Mesendoderm (in vitro differentiated cells): ENCODE results near the gene SULT4A1.

Source experiments
- DNase-seq: peaks from one replicate; pipeline ENCODE4 v3.0.0; 2013
- H2AK5ac ChIP-seq: 2 replicates; pipeline ENCODE4 v1.6.1; 2013; ENCODE audit warnings: low read length, inconsistent platforms
- H2BK120ac ChIP-seq: 2 replicates; pipeline ENCODE4 v1.6.1; 2013; ENCODE audit warnings: low read depth, mild to moderate bottlenecking, low read length, moderate library complexity, mixed read lengths
- H2BK15ac ChIP-seq: replicated peaks from 2 replicates; pipeline ENCODE4 v1.6.1; 2013; ENCODE audit warnings: low read depth, mild to moderate bottlenecking, moderate library complexity
- H2BK5ac ChIP-seq: 2 replicates; pipeline ENCODE4 v1.6.1; 2013; ENCODE audit warnings: low read length, inconsistent platforms
- H3K18ac ChIP-seq: 2 replicates; pipeline ENCODE4 v1.6.1; 2013; ENCODE audit warnings: mild to moderate bottlenecking, low read length, mixed read lengths
- H3K23ac ChIP-seq: one replicate; pipeline ENCODE4 v1.6.1; 2013; ENCODE audit warnings: low read length
- H3K27ac ChIP-seq: 2 replicates; pipeline ENCODE4 v1.5.1; 2013; ENCODE audit warnings: low read depth, mild to moderate bottlenecking, inconsistent platforms, low read length, moderate library complexity
- H3K27me3 ChIP-seq: 2 replicates; pipeline ENCODE4 v1.6.1; 2013; ENCODE audit warnings: low read length, control low read depth, mild to moderate bottlenecking, inconsistent platforms; ENCODE audit not compliant: insufficient read depth, poor library complexity
- H3K36me3 ChIP-seq: 2 replicates; pipeline ENCODE4 v1.6.1; 2013; ENCODE audit warnings: low read length, inconsistent platforms; ENCODE audit not compliant: control insufficient read depth, insufficient read depth
- H3K4ac ChIP-seq: one replicate; pipeline ENCODE4 v1.6.1; 2013; ENCODE audit warnings: low read depth, mild to moderate bottlenecking, low read length, moderate library complexity
- H3K4me1 ChIP-seq: 2 replicates; pipeline ENCODE4 v1.6.1; 2013; ENCODE audit warnings: low read depth, low read length, inconsistent platforms; ENCODE audit not compliant: control insufficient read depth
- H3K4me2 ChIP-seq: 2 replicates; pipeline ENCODE4 v1.6.1; 2013; ENCODE audit warnings: low read length
- H3K4me3 ChIP-seq: 2 replicates; pipeline ENCODE4 v1.5.1; 2013; ENCODE audit warnings: mild to moderate bottlenecking, low read length
- H3K56ac ChIP-seq: one replicate; pipeline ENCODE4 v1.6.1; 2013; ENCODE audit warnings: low read length
- H3K79me1 ChIP-seq: 2 replicates; pipeline ENCODE4 v1.6.1; 2013; ENCODE audit warnings: low read length, inconsistent platforms
- H3K79me2 ChIP-seq: 2 replicates; pipeline ENCODE4 v1.6.1; 2013; ENCODE audit warnings: mild to moderate bottlenecking, low read length; ENCODE audit not compliant: control insufficient read depth, insufficient read depth
- H3K9ac ChIP-seq: 2 replicates; pipeline ENCODE4 v1.6.1; 2013; ENCODE audit warnings: low read length, inconsistent platforms
- H4K5ac ChIP-seq: one replicate; pipeline ENCODE4 v1.6.1; 2013; ENCODE audit warnings: low read length
- H4K8ac ChIP-seq: one replicate; pipeline ENCODE4 v1.6.1; 2013; ENCODE audit warnings: low read depth, mild to moderate bottlenecking, control low read depth, low read length, moderate library complexity
- WGBS: extraction: QIAGEN DNeasy Blood & Tissue Kit; methylation state at CpG from one replicate; pipeline ENCODE4 v1.1.7; 2013; ENCODE audit warnings: low lambda C conversion rate, missing lambda C conversion rate; ENCODE audit not compliant: insufficient coverage; ENCODE audit errors: extremely low coverage; 5-methylcytosine and 5-hydroxymethylcytosine counted together

Gene SULT4A1

GRCh38 chr22:43895986-43896645, 33.8 kb upstream of the SULT4A1 start:
- no peak overlapping the region for H4K5ac ChIP-seq
- H3K27me3 ChIP-seq = peaks cover 2% of the 10 kb centered on the region
- DNase-seq = peak; percentile 49
- H2AK5ac ChIP-seq = no peak overlapping the region
- peak overlapping the region; percentile 3 for H3K56ac ChIP-seq
- no peak overlapping the region for H3K18ac ChIP-seq
- no peaks in the 10 kb centered on the region for H3K79me2 ChIP-seq
- no peaks in the 10 kb centered on the region for H3K79me1 ChIP-seq
- H3K4me3 ChIP-seq = no peak overlapping the region
- H3K4me2 ChIP-seq = no peak overlapping the region
- H3K23ac ChIP-seq = no peak overlapping the region
- no peak overlapping the region for H3K4ac ChIP-seq
- H2BK5ac ChIP-seq = no peak overlapping the region
- H2BK120ac ChIP-seq = no peak overlapping the region
- H4K8ac ChIP-seq = no peak overlapping the region
- H3K4me1 ChIP-seq = no peaks in the 10 kb centered on the region
- no peak overlapping the region for H2BK15ac ChIP-seq
- no CpG with 5 or more reads among the region's 11 CpGs for WGBS
- no peak overlapping the region for H3K27ac ChIP-seq
- H3K36me3 ChIP-seq = no peaks in the 10 kb centered on the region
- no peak overlapping the region for H3K9ac ChIP-seq

GRCh38 chr22:43894122-43894521, 31.8 kb upstream of the SULT4A1 start:
- H3K79me2 ChIP-seq = no peaks in the 10 kb centered on the region
- no peak overlapping the region for H3K4ac ChIP-seq
- no peak for DNase-seq
- no peak overlapping the region for H4K5ac ChIP-seq
- no peak overlapping the region for H3K4me2 ChIP-seq
- no peak overlapping the region for H2BK120ac ChIP-seq
- H3K56ac ChIP-seq = no peak overlapping the region
- no peaks in the 10 kb centered on the region for H3K4me1 ChIP-seq
- no CpG with 5 or more reads among the region's 5 CpGs for WGBS
- H2BK15ac ChIP-seq = no peak overlapping the region
- peaks cover 2% of the 10 kb centered on the region for H3K27me3 ChIP-seq
- H3K23ac ChIP-seq = no peak overlapping the region
- no peak overlapping the region for H3K18ac ChIP-seq
- H3K79me1 ChIP-seq = no peaks in the 10 kb centered on the region
- H2AK5ac ChIP-seq = no peak overlapping the region
- no peak overlapping the region for H3K9ac ChIP-seq
- H4K8ac ChIP-seq = no peak overlapping the region
- no peak overlapping the region for H3K4me3 ChIP-seq
- no peak overlapping the region for H3K27ac ChIP-seq
- no peaks in the 10 kb centered on the region for H3K36me3 ChIP-seq
- no peak overlapping the region for H2BK5ac ChIP-seq

DNA sequence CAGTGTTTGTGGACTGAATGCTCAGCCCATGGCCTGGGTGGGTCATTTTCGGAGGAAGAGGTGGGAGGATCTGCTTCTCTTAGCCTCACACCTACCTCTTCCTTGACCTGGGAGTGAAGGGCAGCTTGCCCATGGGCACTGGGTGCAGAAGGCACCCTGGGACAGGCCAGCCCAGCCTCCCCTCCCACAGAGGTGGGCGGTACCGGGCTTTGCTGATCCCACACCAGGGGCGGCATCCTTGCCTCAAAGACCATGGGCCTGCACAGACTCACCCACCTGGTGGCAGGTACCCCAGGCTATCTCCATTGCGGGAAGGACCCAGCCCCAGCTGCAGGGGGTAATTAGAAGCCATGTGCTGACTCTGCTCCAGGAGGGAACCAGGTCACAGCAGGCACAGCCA, 31.0 kb upstream of the SULT4A1 start:
- no peak overlapping the region for H3K4ac ChIP-seq
- no peak overlapping the region for H3K56ac ChIP-seq
- no peak overlapping the region for H3K18ac ChIP-seq
- no peak overlapping the region for H2BK120ac ChIP-seq
- H3K23ac ChIP-seq = no peak overlapping the region
- no peaks in the 10 kb centered on the region for H3K36me3 ChIP-seq
- H3K4me2 ChIP-seq = no peak overlapping the region
- H2BK5ac ChIP-seq = no peak overlapping the region
- H4K8ac ChIP-seq = no peak overlapping the region
- no peak overlapping the region for H3K9ac ChIP-seq
- WGBS = no CpG with 5 or more reads among the region's 5 CpGs
- no peaks in the 10 kb centered on the region for H3K4me1 ChIP-seq
- H3K79me2 ChIP-seq = no peaks in the 10 kb centered on the region
- H2BK15ac ChIP-seq = no peak overlapping the region
- H3K27me3 ChIP-seq = peaks cover 2% of the 10 kb centered on the region
- H3K4me3 ChIP-seq = no peak overlapping the region
- no peak overlapping the region for H3K27ac ChIP-seq
- H3K79me1 ChIP-seq = no peaks in the 10 kb centered on the region
- H4K5ac ChIP-seq = no peak overlapping the region
- DNase-seq = no peak
- H2AK5ac ChIP-seq = no peak overlapping the region

DNA sequence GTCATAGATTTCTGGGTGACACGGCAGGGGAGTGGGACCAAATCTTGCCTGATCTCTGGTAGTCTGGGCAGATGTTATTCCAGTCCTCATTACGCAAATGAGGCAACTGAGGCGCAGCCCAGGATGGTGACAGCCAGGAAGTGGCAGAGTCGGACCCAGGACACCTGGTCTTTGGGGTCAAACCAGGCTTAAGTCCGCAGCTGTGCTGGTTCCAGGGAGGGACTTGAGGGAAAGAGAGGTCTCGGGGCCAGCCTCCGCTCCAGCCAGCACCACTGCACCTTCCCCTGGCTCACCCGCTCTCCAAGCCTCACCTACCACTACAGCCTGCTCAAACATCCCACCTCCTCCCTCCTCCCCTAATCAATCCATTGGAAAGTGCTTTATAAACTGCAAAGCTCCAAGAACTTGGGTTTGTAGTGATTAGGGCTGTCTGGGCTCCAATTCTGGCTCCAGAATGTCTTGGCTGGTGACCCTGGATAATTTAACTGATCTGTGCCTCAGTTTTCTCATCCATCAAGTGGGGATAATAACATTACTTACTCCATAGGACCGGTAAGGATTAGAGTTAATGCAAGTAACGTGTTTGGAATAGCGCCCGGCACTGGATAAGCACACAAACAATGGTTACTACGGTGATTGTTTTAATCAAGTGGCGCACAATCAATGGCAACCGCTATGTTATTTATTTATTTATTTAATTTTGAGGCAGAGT, 30.0 kb upstream of the SULT4A1 start:
- no peak overlapping the region for H4K8ac ChIP-seq
- no peak overlapping the region for H2BK15ac ChIP-seq
- peak overlapping the region; percentile 66 for H3K23ac ChIP-seq
- no peaks in the 10 kb centered on the region for H3K79me1 ChIP-seq
- H4K5ac ChIP-seq = no peak overlapping the region
- no peak overlapping the region for H2BK120ac ChIP-seq
- no peaks in the 10 kb centered on the region for H3K36me3 ChIP-seq
- H3K56ac ChIP-seq = peak overlapping the region; percentile 60
- no peak overlapping the region for H2AK5ac ChIP-seq
- H3K4me1 ChIP-seq = no peaks in the 10 kb centered on the region
- no peak overlapping the region for H3K27ac ChIP-seq
- no peak overlapping the region for H2BK5ac ChIP-seq
- H3K79me2 ChIP-seq = no peaks in the 10 kb centered on the region
- H3K27me3 ChIP-seq = peaks cover 2% of the 10 kb centered on the region
- peak; percentile 23 for DNase-seq
- H3K18ac ChIP-seq = no peak overlapping the region
- no peak overlapping the region for H3K4ac ChIP-seq
- no CpG with 5 or more reads among the region's 15 CpGs for WGBS
- peak overlapping the region; percentile 54 for H3K9ac ChIP-seq
- H3K4me2 ChIP-seq = peak overlapping the region; percentile 59
- no peak overlapping the region for H3K4me3 ChIP-seq

DNA sequence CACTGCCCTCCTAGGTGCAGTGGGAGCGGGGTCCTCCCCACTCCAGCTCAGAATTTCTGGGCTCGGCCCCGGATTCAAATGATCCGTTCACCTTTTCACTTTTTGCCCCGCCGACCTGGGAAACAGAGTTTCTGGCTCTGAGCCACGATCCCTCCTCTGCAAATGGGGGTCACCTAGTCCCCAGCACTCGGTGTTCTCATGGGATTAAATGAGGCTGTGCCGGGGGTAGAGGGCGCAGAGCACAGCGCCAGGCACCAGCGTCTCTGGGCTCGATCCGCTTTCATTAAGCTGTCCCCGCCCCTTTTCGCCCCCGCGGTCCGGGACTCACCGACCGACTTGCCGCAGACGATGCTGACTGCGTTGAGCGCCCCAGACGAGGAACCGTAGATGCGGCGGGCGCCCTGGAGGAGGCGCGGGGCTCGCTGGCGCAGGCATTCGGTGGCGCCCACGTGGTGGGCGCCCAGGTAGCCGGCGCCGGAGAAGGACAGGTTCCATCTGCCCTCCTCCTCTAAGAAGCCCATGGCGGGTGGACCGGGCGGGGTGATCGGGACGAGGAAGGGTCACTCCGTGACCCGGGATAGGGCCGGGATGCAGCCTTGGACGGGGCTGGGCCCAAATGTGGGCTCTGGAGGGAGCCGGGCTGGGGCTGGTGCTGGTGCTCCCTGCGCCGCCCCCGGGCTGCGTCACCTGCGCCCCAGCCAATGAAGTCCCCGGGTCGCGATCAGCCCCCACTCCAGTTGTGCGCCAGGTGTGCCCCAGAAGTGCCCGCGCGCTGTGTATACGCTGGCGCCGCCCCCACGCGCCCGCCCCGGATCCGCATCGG, 29.3 kb upstream of the SULT4A1 start, which contains the start of gene PNPLA5:
Gene PNPLA5 (minus strand): TSS at position 654 of the 823 bp plus-strand sequence. CDS start 133 bp downstream, at position 521.
- WGBS = no CpG with 5 or more reads among the region's 72 CpGs
- Histone ChIP-seq H3K36me3 (no peaks in the 10 kb centered on the region), H3K4me3 (peak within 1 kb of the TSS; percentile 28), H2BK120ac (no peak within 1 kb of the TSS), H3K27me3 (peaks cover 2% of the 10 kb centered on the region), H3K4me2 (peak within 1 kb of the TSS; percentile 59), H3K79me1 (no peaks in the 10 kb centered on the region), H3K23ac (peak within 1 kb of the TSS; percentile 66), H4K8ac (no peak within 1 kb of the TSS), H3K9ac (peak within 1 kb of the TSS; percentile 54), H2BK15ac (no peak within 1 kb of the TSS), H2AK5ac (no peak within 1 kb of the TSS), H3K4me1 (no peaks in the 10 kb centered on the region), H3K79me2 (no peaks in the 10 kb centered on the region), H4K5ac (no peak within 1 kb of the TSS), H3K18ac (no peak within 1 kb of the TSS), H3K27ac (no peak within 1 kb of the TSS), H2BK5ac (no peak within 1 kb of the TSS), H3K4ac (no peak within 1 kb of the TSS), H3K56ac (peak within 1 kb of the TSS; percentile 60)
- peak; percentile 50 for DNase-seq
